Endothelial cell of umbilical vein (primary cell): ENCODE data around the gene ATP2C2. TPM values are rescaled to one million over a fixed set of nuclear protein-coding genes. Genes with fewer than 3 reads are reported as not detected.

Experiments used
- BruUV-seq: library from RNA; stranded (reverse); fragments of 400-500 nt; replicated peaks from 2 replicates; lab custom pipeline; 2021; lab: Mats Ljungman, UMichigan
- CTCF ChIA-PET: fragments of 300-600, 350-600 bp; sonication (Branson Sonifier 250); formaldehyde crosslinking; loops from one replicate; lab custom pipeline; 2021; ENCODE audit warnings: antibody characterized with exemption, inconsistent platforms; lab: Charles Lee
- POLR2A ChIA-PET: fragments of 300-600, 350-600 bp; sonication (Branson Sonifier 250); formaldehyde crosslinking; loops from one replicate; lab custom pipeline; 2021; ENCODE audit warnings: antibody characterized with exemption, inconsistent platforms; lab: Charles Lee
- DNase-seq: peaks from one replicate; pipeline ENCODE4 v3.0.0-alpha.2; 2011; ENCODE audit warnings: low read depth, low spot score
- FAIRE-seq: peaks from 2 replicates; lab custom pipeline; 2011; peaks lifted over from hg19 to GRCh38; lab: Jason Lieb, UNC
- H2AFZ ChIP-seq: 2 replicates; pipeline ENCODE4 v1.6.0; 2012; ENCODE audit warnings: low read depth, low read length, control low read depth, inconsistent platforms
- H3K27ac ChIP-seq: 2 replicates; pipeline ENCODE4 v1.5.1; 2011; ENCODE audit warnings: low read depth, mild to moderate bottlenecking, control low read depth, low read length, moderate library complexity; ENCODE audit not compliant: insufficient read depth
- H3K27me3 ChIP-seq, 2 experiments: 2 replicates each; pipeline versions ENCODE4 v1.6.0 to v1.6.1; 2011; ENCODE audit warnings: low read length in 2 of 2, mixed read lengths in 1 of 2; ENCODE audit not compliant: control insufficient read depth in 2 of 2, insufficient read depth in 2 of 2
- H3K36me3 ChIP-seq, 2 experiments: 2 replicates in 1 of 2; 3 replicates in 1 of 2; pipeline ENCODE4 v1.5.1; 2011; ENCODE audit warnings: low read length in 2 of 2, mild to moderate bottlenecking in 1 of 2, moderate library complexity in 1 of 2; ENCODE audit not compliant: control insufficient read depth in 2 of 2, insufficient read depth in 2 of 2; ENCODE audit errors: extremely low read depth in 1 of 2
- H3K4me1 ChIP-seq: 3 replicates; pipeline ENCODE4 v1.5.1; 2011; ENCODE audit warnings: mild to moderate bottlenecking, low read length; ENCODE audit not compliant: control insufficient read depth, insufficient read depth; ENCODE audit errors: extremely low read depth
- H3K4me2 ChIP-seq: 2 replicates; pipeline ENCODE4 v1.6.1; 2011; ENCODE audit warnings: low read length, control low read depth, mixed read lengths; ENCODE audit not compliant: insufficient read depth
- H3K4me3 ChIP-seq, 3 experiments: fragments of 200-600 bp in 1 of 3; sonication (generic), shearing (Covaris generic) in 1 of 3; replicated peaks in 1 of 3; 2 replicates each; pipeline ENCODE4 v1.5.1; 2011 to 2016; ENCODE audit warnings: control low read depth in 3 of 3, low read length in 3 of 3, mild to moderate bottlenecking in 2 of 3, inconsistent platforms in 1 of 3, low read depth in 1 of 3, moderate library complexity in 1 of 3; ENCODE audit not compliant: insufficient read depth in 1 of 3
- H3K79me2 ChIP-seq: 2 replicates; pipeline ENCODE4 v1.6.0; 2012; ENCODE audit warnings: low read length, inconsistent platforms; ENCODE audit not compliant: control insufficient read depth, insufficient read depth
- H3K9ac ChIP-seq: replicated peaks from 2 replicates; pipeline ENCODE3; 2011; ENCODE audit warnings: low read length, control low read depth; ENCODE audit not compliant: insufficient read depth; ENCODE audit errors: extremely low read depth
- H3K9me1 ChIP-seq: replicated peaks from 3 replicates; pipeline ENCODE4 v1.6.0; 2011; ENCODE audit warnings: mild to moderate bottlenecking, low read length; ENCODE audit not compliant: control insufficient read depth, insufficient read depth; ENCODE audit errors: extremely low read depth
- H3K9me3 ChIP-seq: replicated peaks from 2 replicates; pipeline ENCODE4 v1.5.1; 2012; ENCODE audit warnings: low read length, inconsistent platforms; ENCODE audit not compliant: control insufficient read depth, insufficient read depth
- H4K20me1 ChIP-seq: replicated peaks from 2 replicates; pipeline ENCODE3; 2011; ENCODE audit warnings: mild to moderate bottlenecking, low read length; ENCODE audit not compliant: control insufficient read depth, insufficient read depth; ENCODE audit errors: extremely low read depth
- EZH2 ChIP-seq: IDR thresholded peaks from 2 replicates; pipeline ENCODE4 v1.6.1; 2012; ENCODE audit warnings: borderline replicate concordance, low read depth, mild to moderate bottlenecking, moderate library complexity, low read length, inconsistent platforms; ENCODE audit not compliant: severe bottlenecking
- FOS ChIP-seq: IDR thresholded peaks from 2 replicates; pipeline ENCODE4 v1.6.1; 2011; ENCODE audit warnings: mild to moderate bottlenecking, low read length, moderate library complexity, borderline replicate concordance; ENCODE audit not compliant: insufficient read depth
- GATA2 ChIP-seq: IDR thresholded peaks from 2 replicates; pipeline ENCODE4 v1.7.0; 2011; ENCODE audit warnings: low read depth, mild to moderate bottlenecking, moderate library complexity, mixed read lengths, low read length; ENCODE audit not compliant: insufficient read length, insufficient read depth
- JUN ChIP-seq: IDR thresholded peaks from 2 replicates; pipeline ENCODE4 v1.6.1; 2011; ENCODE audit warnings: borderline replicate concordance, low read depth; ENCODE audit not compliant: insufficient read length, insufficient read depth
- MAX ChIP-seq: IDR thresholded peaks from 2 replicates; pipeline ENCODE4 v1.6.1; 2011; ENCODE audit not compliant: insufficient read depth, insufficient read length
- MYC ChIP-seq: IDR thresholded peaks from one replicate; pipeline ENCODE4 v1.6.1; 2011; ENCODE audit warnings: mild to moderate bottlenecking, low read depth, low read length
- POLR2A ChIP-seq: IDR thresholded peaks from 2 replicates; pipeline ENCODE4 v1.6.1; 2012; ENCODE audit warnings: low read depth, mild to moderate bottlenecking, control low read depth, low read length
- POLR2AphosphoS5 ChIP-seq: IDR thresholded peaks from 2 replicates; pipeline ENCODE4 v1.6.1; 2012; ENCODE audit warnings: low read depth, mild to moderate bottlenecking, control low read depth, low read length, moderate library complexity; ENCODE audit not compliant: insufficient read depth
- dilution Hi-C: fragments of 300-500 bp; cut with MboI; formaldehyde crosslinking; loops from one replicate; pipeline ENCODE4 v1.15.0; 2019; ENCODE audit warnings: low sequenced_read_pairs; ENCODE audit not compliant: extremely low pct_ligation_motif_present
- intact Hi-C: fragments of 100-400 bp; cut with micrococcal nuclease; formaldehyde crosslinking; loops from one replicate; pipeline ENCODE4 v1.10.0; 2022
- polyA plus RNA-seq, 4 experiments: library from polyadenylated mRNA; depleted of rRNA in 3 of 4; stranded (reverse) in 3 of 4; unstranded in 1 of 4; fragments of >200 nt; gene quantifications; 2 replicates each; pipeline versions ENCODE4 v1.2.1 to v1.2.3, GENCODE V29; 2011 to 2012; ENCODE audit warnings: missing spikeins in 1 of 4
- total RNA-seq: library from RNA; stranded (reverse); gene quantifications from 2 replicates; pipeline ENCODE4 v1.2.3, GENCODE V29; 2021
- TF ChIP-seq, protein P1 (sequence below), 2 donors: IDR thresholded peaks; 1 replicate in 1 of 2; 2 replicates in 1 of 2; pipeline ENCODE4 v1.5.1; 2011; ENCODE audit warnings: low read length in 2 of 2, mild to moderate bottlenecking in 2 of 2, moderate library complexity in 2 of 2, control low read depth in 1 of 2, inconsistent platforms in 1 of 2, low read depth in 1 of 2; ENCODE audit not compliant: insufficient read depth in 1 of 2; ENCODE audit errors: extremely low read depth in 1 of 2

The ATP2C2 gene
- total and polyA plus RNA-seq, 2 donors (not counting 3 experiments of a cell fraction or from before 2014, with no cell fraction given) = not detected

DNA sequence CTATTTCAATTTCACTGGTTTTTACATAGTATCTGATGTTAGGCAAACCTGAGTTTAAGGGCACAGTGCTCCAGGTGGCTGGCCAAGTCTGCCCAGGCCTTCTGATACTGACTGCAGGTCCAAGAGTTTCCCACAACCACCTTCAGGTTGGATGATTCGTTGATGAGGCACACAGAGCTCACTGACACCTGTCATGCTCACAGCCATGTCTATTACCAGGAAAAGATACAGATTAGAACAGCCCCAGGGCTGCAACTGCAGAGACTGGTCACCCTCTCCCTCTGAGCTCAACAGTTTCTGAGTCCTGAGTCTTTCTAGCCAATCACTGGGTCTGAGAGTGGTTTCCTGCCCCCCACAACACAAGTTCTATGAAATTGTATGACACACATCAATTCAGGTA is 98.9 kb downstream of the ATP2C2 start:
- ChIA-PET POLR2A (no interaction called here), CTCF (interaction anchor here (1.0 kb wide), 1 partner anchor 23 kb away, joined by 3 read pairs; no protein-coding TSS in a partner anchor)
- intact Hi-C loops (no loop called here), dilution Hi-C loops (no loop called here)
- no peaks in the 10 kb centered on the region for H3K9me1 ChIP-seq
- H3K79me2 ChIP-seq = no peaks in the 10 kb centered on the region
- BruUV-seq = no TSS peak
- H3K27me3 ChIP-seq = no peaks in the 10 kb centered on the region
- H3K27ac ChIP-seq = no peak overlapping the region
- H3K4me1 ChIP-seq = no peaks in the 10 kb centered on the region
- H3K36me3 ChIP-seq = peaks cover 0 to 4% of the 10 kb centered on the region in 2 experiments
- no peak for TF ChIP-seq FOS
- no peak for TF ChIP-seq POLR2AphosphoS5
- no peak for TF ChIP-seq GATA2
- TF ChIP-seq, protein P1, sequence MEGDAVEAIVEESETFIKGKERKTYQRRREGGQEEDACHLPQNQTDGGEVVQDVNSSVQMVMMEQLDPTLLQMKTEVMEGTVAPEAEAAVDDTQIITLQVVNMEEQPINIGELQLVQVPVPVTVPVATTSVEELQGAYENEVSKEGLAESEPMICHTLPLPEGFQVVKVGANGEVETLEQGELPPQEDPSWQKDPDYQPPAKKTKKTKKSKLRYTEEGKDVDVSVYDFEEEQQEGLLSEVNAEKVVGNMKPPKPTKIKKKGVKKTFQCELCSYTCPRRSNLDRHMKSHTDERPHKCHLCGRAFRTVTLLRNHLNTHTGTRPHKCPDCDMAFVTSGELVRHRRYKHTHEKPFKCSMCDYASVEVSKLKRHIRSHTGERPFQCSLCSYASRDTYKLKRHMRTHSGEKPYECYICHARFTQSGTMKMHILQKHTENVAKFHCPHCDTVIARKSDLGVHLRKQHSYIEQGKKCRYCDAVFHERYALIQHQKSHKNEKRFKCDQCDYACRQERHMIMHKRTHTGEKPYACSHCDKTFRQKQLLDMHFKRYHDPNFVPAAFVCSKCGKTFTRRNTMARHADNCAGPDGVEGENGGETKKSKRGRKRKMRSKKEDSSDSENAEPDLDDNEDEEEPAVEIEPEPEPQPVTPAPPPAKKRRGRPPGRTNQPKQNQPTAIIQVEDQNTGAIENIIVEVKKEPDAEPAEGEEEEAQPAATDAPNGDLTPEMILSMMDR (IDR thresholded peaks at IDR 0.05; ENCODE audit: extremely low read depth in 1 of 2, insufficient read depth in 1 of 2, low read depth in 1 of 2, low read length in 2 of 2) = no peak
- TF ChIP-seq EZH2 = no peak
- TF ChIP-seq MAX = no peak
- TF ChIP-seq POLR2A = no peak
- no peak for TF ChIP-seq MYC
- no peak for TF ChIP-seq JUN
- H3K4me3 ChIP-seq = no peak overlapping the region
- H3K4me2 ChIP-seq = no peak overlapping the region
- H3K9me3 ChIP-seq = no peaks in the 10 kb centered on the region
- no peak overlapping the region for H3K9ac ChIP-seq
- DNase-seq (no peak), FAIRE-seq (no peak)
- no peaks in the 10 kb centered on the region for H4K20me1 ChIP-seq
- no peak overlapping the region for H2AFZ ChIP-seq
